GM19023 (cell line): Measurements from ENCODE around the gene CST3.
A peak's percentile ranks its signal among the peaks of the same experiment; 100 is the strongest.
"Not testable (repeated sequence)": the region's sequence is repeated elsewhere in the genome, so short reads cannot be mapped to it uniquely, and the experiment has no call there.

ENCODE experiments used
- ATAC-seq: cut with Tn5 transposase; IDR thresholded peaks from one replicate; pipeline ENCODE4 v1.9.1; 2021; ENCODE audit warnings: mild to moderate bottlenecking, moderate library complexity; ENCODE audit not compliant: unreplicated experiment

Gene CST3

GRCh38 chr20:23629542-23630391, 8.0 kb downstream of the CST3 start:
- no peak for ATAC-seq

GRCh38 chr20:23629017-23629541, 8.7 kb downstream of the CST3 start:
- no peak for ATAC-seq

GRCh38 chr20:23628402-23629016, 9.2 kb downstream of the CST3 start:
- ATAC-seq: no peak

- ATAC-seq: no peak
Measured at GRCh38 chr20:23627501-23627900, 10.3 kb downstream of the CST3 start.

GRCh38 chr20:23626040-23626620, 11.6 kb downstream of the CST3 start:
- ATAC-seq: no peak

- no peak for ATAC-seq
Measured at GRCh38 chr20:23625236-23625964, 12.4 kb downstream of the CST3 start.

- no peak for ATAC-seq
Measured at GRCh38 chr20:23624324-23624691, 13.4 kb downstream of the CST3 start.

- ATAC-seq: no peak
Measured at GRCh38 chr20:23623666-23624323, 14.0 kb downstream of the CST3 start.

- ATAC-seq: no peak
Measured at GRCh38 chr20:23622839-23623343, 14.9 kb downstream of the CST3 start.

GRCh38 chr20:23622401-23622800, 15.4 kb downstream of the CST3 start:
- ATAC-seq: not testable (repeated sequence)

- ATAC-seq: not testable (repeated sequence)
Measured at GRCh38 chr20:23620670-23621386, 16.9 kb downstream of the CST3 start.

- no peak for ATAC-seq
Measured at GRCh38 chr20:23614163-23614562, 23.6 kb downstream of the CST3 start.

- ATAC-seq: no peak
Measured at GRCh38 chr20:23613676-23614075, 24.1 kb downstream of the CST3 start.

GRCh38 chr20:23612396-23612795, 25.4 kb downstream of the CST3 start:
- ATAC-seq: no peak

- no peak for ATAC-seq
Measured at GRCh38 chr20:23609486-23610109, 28.2 kb downstream of the CST3 start.

- ATAC-seq: no peak
Measured at GRCh38 chr20:23608251-23608846, 29.4 kb downstream of the CST3 start.

GRCh38 chr20:23607497-23608245, 30.1 kb downstream of the CST3 start:
- ATAC-seq: no peak

- ATAC-seq: peak; percentile 86
Measured at GRCh38 chr20:23606652-23607049, 31.1 kb downstream of the CST3 start.
